DMS153 treated with DMSO at 0.1 percent for 48 hours (cell line): ENCODE measurements around the gene NUMBL.
"Not testable (repeated sequence)": the region's sequence is repeated elsewhere in the genome, so short reads cannot be mapped to it uniquely, and the experiment has no call there.

Experiments
- DNase-seq: peaks from one replicate; lab custom pipeline; 2025; ENCODE audit not compliant: unreplicated experiment; lab: John Stamatoyannopoulos, UW

NUMBL gene

GRCh38 chr19:40632311-40633036, 58.0 kb downstream of the NUMBL start:
- no peak for DNase-seq

- DNase-seq: no peak
Measured at GRCh38 chr19:40630571-40631160, 59.8 kb downstream of the NUMBL start.

GRCh38 chr19:40629346-40629745, 61.1 kb downstream of the NUMBL start:
- no peak for DNase-seq

GRCh38 chr19:40627486-40628279, 62.8 kb downstream of the NUMBL start:
- DNase-seq: no peak

- no peak for DNase-seq
Measured at GRCh38 chr19:40626918-40627317, 63.5 kb downstream of the NUMBL start.

- DNase-seq: no peak
Measured at GRCh38 chr19:40625406-40626120, 64.9 kb downstream of the NUMBL start.

- not testable (repeated sequence) for DNase-seq
Measured at GRCh38 chr19:40624369-40625153, 65.9 kb downstream of the NUMBL start.

GRCh38 chr19:40623403-40624251, 66.8 kb downstream of the NUMBL start:
- DNase-seq: peak; percentile 91

- no peak for DNase-seq
Measured at GRCh38 chr19:40622773-40623075, 67.7 kb downstream of the NUMBL start.

- no peak for DNase-seq
Measured at GRCh38 chr19:40621966-40622772, 68.3 kb downstream of the NUMBL start.

GRCh38 chr19:40621283-40621682, 69.2 kb downstream of the NUMBL start:
- DNase-seq: no peak

GRCh38 chr19:40620161-40620485, 70.3 kb downstream of the NUMBL start:
- no peak for DNase-seq

- DNase-seq: no peak
Measured at GRCh38 chr19:40619333-40620160, 70.9 kb downstream of the NUMBL start.

GRCh38 chr19:40617961-40618360, 72.5 kb downstream of the NUMBL start:
- DNase-seq: no peak

GRCh38 chr19:40616941-40617340, 73.5 kb downstream of the NUMBL start:
- no peak for DNase-seq

- no peak for DNase-seq
Measured at GRCh38 chr19:40616178-40616577, 74.3 kb downstream of the NUMBL start.
